GM19240 (cell line): ENCODE measurements around the gene RERG.
"Not testable (repeated sequence)": the region's sequence is repeated elsewhere in the genome, so short reads cannot be mapped to it uniquely, and the experiment has no call there.

Experiments used
- DNase-seq: peaks from one replicate; pipeline ENCODE4 v3.0.0; 2011; ENCODE audit warnings: low spot score; ENCODE audit not compliant: insufficient read length

Gene RERG

DNA sequence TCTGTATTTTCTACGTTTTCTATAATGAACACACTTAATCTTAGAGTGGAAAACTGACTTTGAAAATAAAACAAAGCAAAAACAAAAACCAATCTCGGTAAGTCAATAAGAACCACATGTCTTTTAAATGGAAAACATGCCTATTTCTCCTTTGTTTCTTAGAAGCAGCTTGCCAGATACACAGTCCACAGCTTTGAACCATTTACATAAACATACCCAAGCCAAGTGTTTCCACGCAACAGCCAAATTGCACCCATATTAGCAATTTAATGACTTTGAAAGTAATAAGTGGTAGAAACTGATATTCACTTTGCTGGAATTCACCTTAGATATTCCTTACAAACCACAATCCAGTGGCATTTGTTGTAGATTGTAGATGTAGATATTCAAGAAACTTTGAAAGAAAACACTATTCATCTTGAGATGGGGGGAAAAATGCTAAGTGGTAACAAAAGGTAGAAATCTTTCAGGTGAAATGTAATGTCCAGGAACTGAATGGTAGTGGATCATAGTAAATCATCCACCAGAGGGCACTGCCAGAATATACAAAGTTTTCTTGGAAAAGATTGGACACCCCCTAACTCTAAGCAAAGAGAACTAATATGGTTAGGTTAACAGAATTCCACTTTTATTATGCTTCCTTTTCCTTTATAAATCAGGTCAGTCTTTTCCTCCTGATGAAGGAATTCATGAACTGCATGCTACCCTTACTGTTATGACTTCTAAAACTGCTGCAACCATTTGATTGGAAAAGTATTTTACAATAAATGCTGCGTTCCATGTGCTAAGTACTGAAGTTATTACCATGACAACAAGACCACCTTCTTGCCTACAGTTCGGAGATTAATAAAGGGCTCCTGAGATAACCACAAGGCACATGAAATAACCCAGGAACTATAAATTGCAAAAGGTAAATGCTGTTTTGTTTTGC lies 69.8 kb downstream of the RERG start:
- DNase-seq: no peak

DNA sequence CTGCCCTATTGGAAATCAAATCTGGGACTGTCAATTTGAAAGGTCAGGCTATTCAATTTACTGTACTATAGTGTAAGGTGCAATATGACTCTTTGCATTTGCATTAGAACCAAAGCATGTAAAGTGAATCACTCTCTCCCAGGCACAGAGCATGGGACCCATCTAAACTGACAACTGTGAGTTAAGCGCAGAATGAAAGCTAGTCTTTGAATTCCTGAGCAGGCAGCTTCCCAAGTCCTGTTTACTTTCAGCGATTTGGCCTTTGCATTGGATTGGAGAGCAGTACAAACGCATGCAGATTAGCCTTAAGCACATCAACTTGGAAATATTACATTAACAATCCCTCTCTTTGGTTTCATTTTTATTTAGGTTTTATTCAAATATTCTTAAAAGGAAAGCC lies 74.6 kb downstream of the RERG start:
- no peak for DNase-seq

DNA sequence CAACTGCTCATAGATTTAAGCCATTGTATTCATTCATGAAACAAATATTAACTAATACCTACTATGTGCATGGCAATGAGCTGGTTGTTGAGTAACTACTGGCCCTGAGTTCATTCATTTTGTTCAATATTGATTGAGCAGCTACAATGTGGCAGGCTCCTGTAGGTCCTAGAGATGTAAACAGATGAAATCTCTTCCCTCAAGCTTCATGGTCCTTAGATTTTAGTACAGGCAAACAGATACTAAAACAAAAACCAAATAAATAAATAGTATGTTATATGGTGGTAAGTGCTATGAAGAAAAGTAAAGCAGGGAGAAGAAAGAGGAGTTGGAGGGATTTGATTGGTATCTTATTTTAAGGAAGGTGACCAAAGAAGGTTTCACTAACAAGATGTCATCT lies 77.8 kb downstream of the RERG start:
- no peak for DNase-seq

DNA sequence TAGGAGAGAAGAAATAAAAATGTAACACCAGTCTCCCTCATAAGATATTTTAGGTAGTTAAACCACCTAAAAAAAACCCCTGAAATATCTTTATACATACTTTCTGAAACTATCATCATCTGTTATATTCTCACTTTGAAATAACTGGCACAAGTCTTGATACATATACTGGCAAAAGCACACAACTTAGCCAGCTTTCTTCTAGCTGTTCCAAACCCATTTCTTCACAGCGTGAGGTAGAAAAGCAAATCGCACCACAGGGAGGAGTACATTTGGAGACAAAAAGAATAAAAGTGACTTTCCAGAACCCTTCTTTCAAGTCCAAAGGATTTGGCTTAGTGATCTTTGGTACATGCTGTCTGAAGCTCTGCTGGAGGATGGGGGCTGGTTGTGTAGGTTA lies 78.5 kb downstream of the RERG start:
- no peak for DNase-seq

DNA sequence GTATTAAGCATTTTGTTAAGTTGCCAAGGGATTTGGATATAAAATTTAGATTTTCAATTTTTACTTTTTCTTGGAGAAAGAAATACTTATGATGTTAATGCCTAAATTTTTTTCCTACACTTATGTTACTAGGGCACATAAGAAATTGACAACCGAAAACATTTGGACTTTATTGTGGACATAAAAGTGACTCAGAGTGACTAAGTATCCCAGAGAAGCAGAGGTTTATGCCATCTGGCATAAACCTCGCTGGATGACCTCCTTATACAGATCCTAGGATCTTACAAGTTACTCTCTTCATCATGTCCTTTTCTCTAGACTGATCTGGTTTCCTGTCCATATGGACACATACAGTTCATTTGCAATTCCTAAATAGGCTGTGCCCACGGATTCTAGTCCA lies 89.8 kb downstream of the RERG start:
- DNase-seq: no peak

DNA sequence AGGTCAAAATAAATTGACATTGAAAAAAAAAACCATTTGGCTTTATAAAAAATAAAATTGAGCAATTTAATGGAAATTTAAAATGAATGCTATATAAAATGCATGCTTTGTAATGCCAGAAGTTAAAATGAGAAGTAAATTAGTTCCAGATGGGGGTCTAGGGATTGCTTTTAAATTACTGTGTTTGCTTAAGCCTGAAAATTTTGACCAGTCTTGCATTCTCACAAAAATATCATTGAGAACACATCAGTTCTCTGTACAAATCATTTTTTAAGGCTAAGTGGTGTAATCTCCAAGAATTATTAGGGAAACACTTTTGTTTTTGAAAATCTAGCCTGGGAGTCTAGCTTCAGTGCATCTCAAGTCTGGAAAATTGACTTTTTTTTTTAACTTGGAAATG lies 90.7 kb downstream of the RERG start:
- DNase-seq: no peak

DNA sequence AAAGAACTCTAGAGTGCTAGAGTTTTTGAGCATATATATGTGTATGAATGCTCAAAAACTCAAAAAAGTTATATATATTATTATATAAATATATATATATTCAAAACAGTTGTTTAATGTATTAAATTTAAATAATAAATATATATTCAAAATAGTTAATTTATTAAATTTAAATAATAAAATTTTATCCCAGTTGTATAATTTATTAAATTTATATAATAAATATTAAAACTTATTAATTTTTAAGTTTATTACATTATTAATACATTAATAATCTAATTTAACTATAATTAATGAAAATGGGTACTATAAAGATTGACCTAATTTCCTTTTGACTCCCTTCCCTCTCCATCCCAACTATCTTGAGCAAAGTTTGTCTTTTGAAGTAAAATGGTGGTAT lies 97.8 kb downstream of the RERG start:
- DNase-seq: no peak

DNA sequence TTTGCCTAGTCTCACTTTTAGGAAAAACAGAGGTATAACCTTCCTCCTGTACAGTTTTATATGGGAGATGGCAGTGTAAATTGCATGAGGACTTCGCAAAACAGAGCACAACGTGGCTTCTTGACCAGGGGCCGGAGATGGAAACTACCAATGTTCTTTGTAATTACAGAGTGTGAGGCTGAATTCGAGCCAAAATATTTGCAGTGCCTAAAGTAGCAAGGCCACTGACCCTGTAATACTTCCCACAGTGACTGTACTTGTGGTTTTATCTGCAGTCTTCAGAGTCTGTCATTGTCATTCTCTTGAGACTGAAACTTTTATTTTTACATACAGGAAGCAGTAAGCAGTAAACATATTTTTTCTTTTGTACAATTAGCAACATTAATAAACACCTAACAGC lies 98.9 kb downstream of the RERG start:
- DNase-seq: no peak

DNA sequence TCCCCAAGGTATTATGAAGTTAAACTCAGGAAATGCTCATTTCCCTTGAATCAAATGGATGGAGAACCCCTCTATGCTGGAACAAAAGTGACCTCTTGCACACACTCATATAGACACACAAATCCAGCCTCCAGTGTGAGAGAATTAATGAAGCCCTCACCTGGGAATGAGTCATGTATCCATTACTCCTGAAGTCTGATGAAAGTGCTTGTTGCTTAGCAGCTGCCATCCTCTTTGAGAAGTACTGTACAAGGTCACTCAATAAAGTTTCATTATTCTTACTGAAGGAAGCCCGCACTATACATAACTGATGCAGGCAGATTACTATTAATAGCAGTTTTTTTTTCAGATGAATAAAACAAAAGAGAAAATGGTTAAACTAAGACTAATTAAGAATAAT lies 102.3 kb downstream of the RERG start:
- DNase-seq: no peak

DNA sequence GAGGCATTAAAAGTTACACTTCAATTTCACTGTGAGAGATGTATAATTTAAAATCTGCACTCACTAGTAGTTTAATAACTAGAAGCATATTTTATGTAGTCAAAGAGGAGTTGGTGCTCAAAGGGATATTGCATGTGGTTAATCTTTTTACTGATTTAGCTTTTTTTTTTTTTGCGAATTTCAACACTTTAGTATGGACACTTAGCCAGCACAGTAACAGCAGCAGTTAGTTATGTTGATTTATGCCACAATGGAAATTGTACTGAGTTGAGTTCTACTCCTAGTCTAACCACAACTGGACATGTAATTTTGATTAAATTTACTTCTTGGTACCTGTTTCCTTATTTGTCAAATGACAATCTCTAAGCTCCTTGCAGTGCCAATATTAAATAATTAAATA lies 104.2 kb downstream of the RERG start:
- no peak for DNase-seq

DNA sequence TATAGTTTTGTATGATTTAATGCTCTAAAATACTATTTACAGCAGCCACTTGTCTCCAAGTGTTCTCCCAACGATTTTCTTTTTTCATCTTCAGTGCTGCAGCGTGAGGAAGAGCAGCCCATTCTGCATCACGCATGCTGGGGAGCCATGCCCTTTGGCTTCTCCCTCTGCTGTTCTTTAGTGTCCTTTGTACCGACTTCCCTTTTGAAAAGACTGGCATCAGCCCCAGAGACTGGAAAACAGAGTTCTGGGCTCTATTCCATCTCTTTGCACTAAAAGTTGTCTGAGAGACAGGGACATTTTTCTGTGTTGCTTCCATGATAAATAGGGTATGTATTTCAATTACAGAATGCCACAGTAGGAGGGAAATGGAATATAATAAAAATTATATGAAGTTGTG lies 105.1 kb downstream of the RERG start:
- DNase-seq: no peak

DNA sequence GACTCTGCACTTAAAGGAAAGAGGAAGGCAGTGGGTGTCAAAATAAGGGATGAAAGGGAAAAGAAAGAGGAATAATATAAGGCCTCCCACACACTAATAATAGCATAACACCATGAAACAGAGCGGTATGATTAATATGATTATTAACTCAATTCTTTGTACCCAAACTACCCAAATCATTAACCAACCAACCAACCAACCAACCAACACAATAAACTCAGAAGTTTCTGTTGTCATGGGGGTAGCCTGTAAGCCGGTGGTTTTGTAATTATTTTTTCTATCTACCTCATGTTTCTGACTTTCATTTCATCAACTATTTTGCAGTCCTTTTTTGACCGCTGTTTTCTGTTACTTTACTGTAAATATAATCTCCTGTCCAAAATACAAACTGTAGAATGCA lies 105.8 kb downstream of the RERG start:
- DNase-seq: no peak

DNA sequence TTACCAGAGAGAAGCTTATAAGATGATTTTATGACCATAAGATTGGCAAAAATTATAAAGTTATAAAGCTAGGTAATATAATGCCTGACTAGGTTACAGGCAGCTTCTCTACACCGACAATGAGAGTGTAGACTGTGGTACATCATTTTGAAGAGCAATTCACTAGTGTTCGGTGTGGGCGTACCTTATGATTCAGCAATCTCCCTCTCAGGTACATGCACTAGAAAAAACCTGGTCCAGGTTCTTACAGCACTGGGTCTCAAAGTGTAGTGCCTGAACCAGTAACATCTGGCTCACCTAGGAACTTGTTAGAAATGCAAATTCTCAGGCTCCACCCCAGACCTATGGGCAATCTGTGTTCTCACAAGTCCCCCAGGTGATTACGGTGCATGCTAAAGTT lies 106.7 kb downstream of the RERG start:
- no peak for DNase-seq

DNA sequence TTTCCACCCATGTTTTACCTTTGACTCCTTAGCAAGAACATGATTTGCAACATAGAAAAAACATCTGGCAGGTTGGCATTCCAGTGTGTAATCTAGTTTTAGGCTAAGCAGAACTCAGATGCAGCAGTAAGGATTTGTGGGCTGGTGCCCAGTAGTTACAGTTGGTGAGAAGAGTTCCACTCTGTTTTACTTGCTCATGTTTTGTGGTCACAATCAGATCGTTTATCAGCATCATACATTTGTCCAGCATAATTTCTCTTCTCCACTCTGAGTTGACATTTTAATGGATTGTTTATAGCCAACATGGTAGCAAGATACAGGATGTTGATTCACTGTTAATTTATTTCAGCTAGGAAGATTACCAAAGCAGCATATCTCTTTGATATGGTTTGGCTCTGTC lies 128.4 kb downstream of the RERG start:
- DNase-seq: no peak

DNA sequence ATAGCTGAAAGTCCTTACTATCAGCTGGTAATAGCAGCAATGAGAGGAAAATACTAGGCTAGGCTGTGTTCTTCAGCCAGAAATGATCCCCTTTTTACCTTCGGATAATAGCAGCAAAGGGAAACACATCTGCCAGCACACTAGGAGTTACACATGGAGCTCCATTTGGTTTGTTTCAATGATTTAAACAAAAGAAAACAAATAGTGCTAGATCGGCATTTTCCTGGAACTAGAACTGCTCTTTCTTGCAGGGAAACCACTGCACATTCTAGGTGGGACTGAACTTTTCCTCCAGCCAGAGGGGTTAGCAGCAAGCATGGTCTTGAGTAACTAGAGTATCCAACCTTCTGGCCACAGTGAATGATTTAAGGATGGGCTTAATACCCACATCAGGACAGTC lies 130.8 kb downstream of the RERG start:
- no peak for DNase-seq

DNA sequence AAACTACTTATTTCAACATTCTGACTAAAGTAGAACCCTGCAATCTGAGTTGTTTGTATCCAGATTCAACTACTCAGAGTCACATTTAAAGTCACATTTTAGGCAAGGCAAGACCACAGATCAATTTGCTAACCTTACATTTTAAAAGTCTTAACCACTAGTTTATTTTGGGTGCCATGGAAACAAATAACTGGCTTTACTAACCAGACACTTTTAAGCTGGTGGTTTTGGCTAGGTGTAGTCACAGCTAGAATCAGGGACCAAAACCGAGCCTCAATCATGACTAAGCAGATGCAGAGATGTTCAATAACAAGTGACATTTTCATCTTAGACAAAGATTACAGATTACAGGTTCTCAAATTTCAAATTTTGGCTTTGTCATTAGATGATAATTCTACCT lies 133.1 kb downstream of the RERG start:
- DNase-seq: no peak

DNA sequence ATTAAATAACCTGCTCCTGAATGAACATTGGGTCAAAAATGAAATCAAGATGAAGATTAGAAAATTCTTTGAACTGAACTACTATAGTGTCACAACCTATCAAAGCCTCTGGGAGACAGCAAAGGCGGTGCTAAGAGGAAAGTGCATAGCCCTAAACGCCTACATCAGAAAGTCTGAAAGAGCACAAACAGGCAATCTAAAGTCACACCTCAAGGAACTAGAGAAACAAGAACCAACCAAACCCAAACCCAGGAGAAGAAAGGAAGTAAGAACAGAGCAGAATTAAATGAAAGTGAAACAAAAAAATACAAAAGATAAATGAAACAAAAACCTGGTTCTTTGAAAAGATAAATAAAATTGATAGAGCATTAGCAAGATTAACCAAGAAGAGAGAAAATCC lies 143.5 kb downstream of the RERG start:
- DNase-seq: not testable (repeated sequence)

DNA sequence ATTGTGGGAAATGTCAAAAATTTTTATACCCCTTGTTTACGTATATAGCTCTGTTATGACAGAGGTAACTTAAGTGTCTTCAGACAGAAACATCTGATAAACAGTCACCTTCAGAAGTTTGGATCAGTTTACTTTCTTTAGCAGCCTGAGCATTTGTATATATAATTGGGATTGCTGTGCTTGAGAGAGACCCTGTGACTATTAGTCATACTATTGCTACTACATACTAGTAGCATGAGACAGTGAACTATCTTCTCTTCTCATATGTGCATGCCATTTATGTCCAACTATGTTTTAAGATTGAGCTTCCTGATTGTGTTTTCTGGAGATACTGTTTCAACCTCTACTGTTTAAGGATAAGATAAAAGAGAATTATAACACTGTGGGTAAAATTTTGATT lies 146.9 kb downstream of the RERG start:
- no peak for DNase-seq

DNA sequence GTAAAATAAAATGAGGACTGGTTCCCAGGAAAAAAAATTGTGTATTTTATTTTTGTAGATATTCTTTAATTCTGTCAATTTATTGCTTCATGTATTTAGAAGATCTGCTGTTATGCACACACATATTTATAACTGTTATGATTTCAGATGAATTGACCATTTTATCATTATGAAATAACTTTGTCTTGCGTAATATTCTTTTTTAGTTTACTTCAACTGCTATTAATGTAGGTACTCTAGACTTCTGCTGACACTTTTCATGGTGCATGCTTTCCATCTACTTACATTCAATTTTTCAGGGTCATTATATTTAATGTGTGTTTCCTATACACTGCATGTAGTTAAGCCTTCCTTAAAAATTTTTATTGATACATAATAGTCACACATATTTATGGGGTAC lies 162.1 kb downstream of the RERG start:
- no peak for DNase-seq
